Neuronal stem cell (in vitro differentiated cells): ENCODE results near the gene APBB2.

Source experiments
- DNase-seq: peaks from one replicate; pipeline ENCODE4 v3.0.0-alpha.2; 2013; ENCODE audit warnings: low spot score
- H2AFZ ChIP-seq: one replicate; pipeline ENCODE4 v1.6.1; 2013; ENCODE audit warnings: mild to moderate bottlenecking, low read length, inconsistent platforms
- H2AK5ac ChIP-seq: 2 replicates; pipeline ENCODE4 v1.6.1; 2013; ENCODE audit warnings: low read depth, mild to moderate bottlenecking, inconsistent platforms, low read length, moderate library complexity, mixed read lengths
- H2BK120ac ChIP-seq: 2 replicates; pipeline ENCODE4 v1.6.1; 2013; ENCODE audit warnings: low read depth, mild to moderate bottlenecking, inconsistent platforms, low read length, moderate library complexity, mixed read lengths
- H2BK12ac ChIP-seq: one replicate; pipeline ENCODE4 v1.6.1; 2013; ENCODE audit warnings: low read length, inconsistent platforms
- H2BK15ac ChIP-seq: 2 replicates; pipeline ENCODE4 v1.6.1; 2013; ENCODE audit warnings: mild to moderate bottlenecking, low read length, inconsistent platforms, mixed read lengths
- H2BK5ac ChIP-seq: one replicate; pipeline ENCODE4 v1.6.1; 2013; ENCODE audit warnings: inconsistent platforms, mild to moderate bottlenecking, low read length, moderate library complexity
- H3K14ac ChIP-seq: one replicate; pipeline ENCODE4 v1.6.1; 2013; ENCODE audit warnings: low read length, inconsistent platforms
- H3K18ac ChIP-seq: 2 replicates; pipeline ENCODE4 v1.6.1; 2013; ENCODE audit warnings: low read length, inconsistent platforms
- H3K23ac ChIP-seq: 2 replicates; pipeline ENCODE4 v1.6.1; 2013; ENCODE audit warnings: low read depth, mild to moderate bottlenecking, mixed read lengths, low read length, inconsistent platforms; ENCODE audit not compliant: poor library complexity
- H3K27ac ChIP-seq: replicated peaks from 3 replicates; pipeline ENCODE4 v1.5.1; 2013; ENCODE audit warnings: low read length, inconsistent platforms
- H3K27me3 ChIP-seq, 3 experiments: 2 replicates each; pipeline ENCODE4 v1.6.1; 2013; ENCODE audit warnings: low read length in 3 of 3, mild to moderate bottlenecking in 2 of 3, inconsistent platforms in 1 of 3, low read depth in 1 of 3, mixed read lengths in 1 of 3, moderate library complexity in 1 of 3; ENCODE audit not compliant: control insufficient read depth in 3 of 3, insufficient read depth in 3 of 3
- H3K36me3 ChIP-seq, 2 donors: replicated peaks in 1 of 2; 2 replicates each; pipeline ENCODE4 v1.6.1; 2013; ENCODE audit warnings: low read length in 2 of 2; ENCODE audit not compliant: control insufficient read depth in 2 of 2, insufficient read depth in 2 of 2
- H3K4ac ChIP-seq: 2 replicates; pipeline ENCODE4 v1.6.1; 2013; ENCODE audit warnings: inconsistent platforms, mild to moderate bottlenecking, low read length, moderate library complexity
- H3K4me1 ChIP-seq, 2 donors: 1 replicate in 1 of 2; 2 replicates in 1 of 2; pipeline ENCODE4 v1.6.1; 2013; ENCODE audit warnings: low read length in 2 of 2, low read depth in 1 of 2; ENCODE audit not compliant: control insufficient read depth in 2 of 2, insufficient read depth in 1 of 2
- H3K4me2 ChIP-seq: one replicate; pipeline ENCODE4 v1.6.1; 2013; ENCODE audit warnings: mild to moderate bottlenecking, low read length, inconsistent platforms; ENCODE audit not compliant: insufficient read depth, poor library complexity, severe bottlenecking
- H3K4me3 ChIP-seq, 2 donors: 2 replicates each; pipeline ENCODE4 v1.5.1; 2013; ENCODE audit warnings: low read length in 2 of 2, mild to moderate bottlenecking in 2 of 2, inconsistent platforms in 1 of 2, moderate library complexity in 1 of 2
- H3K79me1 ChIP-seq: one replicate; pipeline ENCODE4 v1.6.1; 2013; ENCODE audit warnings: low read depth, mild to moderate bottlenecking, inconsistent platforms, low read length, moderate library complexity
- H3K9ac ChIP-seq: one replicate; pipeline ENCODE4 v1.6.1; 2013; ENCODE audit warnings: mild to moderate bottlenecking, low read depth, low read length, inconsistent platforms; ENCODE audit not compliant: poor library complexity
- H3K9me3 ChIP-seq, 2 donors: replicated peaks in 1 of 2; 2 replicates each; pipeline versions ENCODE3 to v1.6.1; 2013; ENCODE audit warnings: low read length in 2 of 2, mild to moderate bottlenecking in 2 of 2, inconsistent platforms in 1 of 2, low read depth in 1 of 2, mixed read lengths in 1 of 2, moderate library complexity in 1 of 2; ENCODE audit not compliant: control insufficient read depth in 2 of 2, insufficient read depth in 1 of 2
- H4K8ac ChIP-seq: one replicate; pipeline ENCODE4 v1.6.1; 2013; ENCODE audit warnings: low read depth, mild to moderate bottlenecking, inconsistent platforms, low read length, moderate library complexity
- H4K91ac ChIP-seq: one replicate; pipeline ENCODE4 v1.6.1; 2013; ENCODE audit warnings: low read length, low read depth, mild to moderate bottlenecking, inconsistent platforms; ENCODE audit not compliant: poor library complexity
- WGBS, 2 donors: extraction: QIAGEN DNeasy Blood & Tissue Kit; methylation state at CpG; one replicate each; pipeline ENCODE4 v1.1.7; 2013; ENCODE audit warnings: missing lambda C conversion rate in 2 of 2, mixed read lengths in 1 of 2; ENCODE audit not compliant: insufficient read length in 2 of 2, insufficient replicate concordance in 1 of 2; ENCODE audit errors: extremely low coverage in 2 of 2; 5-methylcytosine and 5-hydroxymethylcytosine counted together

The APBB2 gene

DNA sequence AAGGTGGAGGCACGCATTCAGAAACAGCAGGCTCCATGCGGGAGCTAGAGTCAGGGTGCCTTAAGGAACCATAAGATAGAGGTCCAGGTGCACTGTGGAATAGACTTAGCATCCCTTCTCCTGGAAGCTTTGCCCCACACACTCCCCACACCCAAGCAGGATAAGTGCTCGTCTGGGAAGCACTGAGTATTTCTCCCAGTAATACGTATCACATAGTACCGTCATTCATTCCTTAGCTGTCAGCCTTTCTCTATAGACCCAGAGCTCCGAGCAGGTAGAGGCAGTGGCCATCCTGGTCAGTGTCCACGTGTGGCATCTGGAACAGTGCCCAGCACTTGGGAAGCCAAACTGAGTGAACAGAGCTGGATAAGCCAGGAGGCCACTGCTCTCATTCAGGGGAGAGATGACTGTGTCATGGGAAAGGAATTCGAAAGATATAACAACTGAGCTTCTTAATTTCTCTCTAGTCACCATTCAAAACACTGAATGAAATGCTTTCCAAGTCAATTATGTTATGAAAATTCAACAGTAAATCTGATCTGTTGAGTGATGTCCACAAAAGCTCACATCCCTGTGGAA is 9.9 kb downstream of the APBB2 start:
- Histone ChIP-seq H2BK12ac (no peak overlapping the region), H3K36me3 (no peaks in the 10 kb centered on the region), H4K8ac (no peak overlapping the region), H3K23ac (peak overlapping the region; percentile 5), H2AK5ac (no peak overlapping the region), H2AFZ (no peak overlapping the region), H3K4me2 (no peak overlapping the region), H2BK120ac (no peak overlapping the region), H4K91ac (no peak overlapping the region), H3K4me1 (peaks cover 0 to 9% of the 10 kb centered on the region in 2 donors), H3K4me3 (no peak overlapping the region), H3K9ac (no peak overlapping the region), H3K9me3 (no peaks in the 10 kb centered on the region), H3K27ac (no peak overlapping the region), H3K18ac (no peak overlapping the region), H3K79me1 (no peaks in the 10 kb centered on the region), H3K27me3 (peaks cover 0 to 54% (median 0%) of the 10 kb centered on the region in 3 experiments), H3K14ac (no peak overlapping the region), H2BK15ac (no peak overlapping the region), H2BK5ac (no peak overlapping the region), H3K4ac (no peak overlapping the region)
- WGBS, 2 donors, result no CpG with 5 or more reads among the region's 8 CpGs
- no peak for DNase-seq

DNA sequence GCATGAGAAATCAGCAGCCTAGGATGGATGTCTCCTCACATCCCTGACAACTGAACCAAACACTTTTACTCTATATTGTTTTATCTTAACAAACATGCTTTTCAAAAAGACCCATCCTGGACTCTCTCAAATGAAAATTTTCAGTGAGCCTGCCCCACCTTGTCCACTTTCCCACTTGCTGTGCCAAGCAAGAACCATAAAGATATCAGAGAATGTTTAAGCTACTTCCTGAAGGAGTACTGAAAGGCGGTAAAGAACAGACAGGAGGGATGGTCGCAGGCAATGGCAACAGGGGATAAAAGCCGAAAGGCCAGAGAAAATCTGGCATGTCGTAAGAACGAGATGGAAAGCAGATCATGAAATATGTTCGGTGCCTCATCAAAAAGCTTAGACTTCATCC is 10.5 kb downstream of the APBB2 start:
- Histone ChIP-seq H3K27ac (no peak overlapping the region), H3K4ac (no peak overlapping the region), H3K4me2 (no peak overlapping the region), H3K14ac (no peak overlapping the region), H3K4me1 (peaks cover 0 to 9% of the 10 kb centered on the region in 2 donors), H2AFZ (no peak overlapping the region), H3K4me3 (no peak overlapping the region), H3K36me3 (no peaks in the 10 kb centered on the region), H2BK5ac (no peak overlapping the region), H3K9me3 (no peaks in the 10 kb centered on the region), H3K79me1 (no peaks in the 10 kb centered on the region), H3K23ac (no peak overlapping the region), H2AK5ac (no peak overlapping the region), H3K9ac (no peak overlapping the region), H3K18ac (no peak overlapping the region), H4K8ac (no peak overlapping the region), H2BK15ac (no peak overlapping the region), H2BK120ac (no peak overlapping the region), H4K91ac (no peak overlapping the region), H3K27me3 (peaks cover 0 to 50% (median 0%) of the 10 kb centered on the region in 3 experiments), H2BK12ac (no peak overlapping the region)
- WGBS, 2 donors, result no CpG with 5 or more reads among the region's 6 CpGs
- DNase-seq, result no peak

DNA sequence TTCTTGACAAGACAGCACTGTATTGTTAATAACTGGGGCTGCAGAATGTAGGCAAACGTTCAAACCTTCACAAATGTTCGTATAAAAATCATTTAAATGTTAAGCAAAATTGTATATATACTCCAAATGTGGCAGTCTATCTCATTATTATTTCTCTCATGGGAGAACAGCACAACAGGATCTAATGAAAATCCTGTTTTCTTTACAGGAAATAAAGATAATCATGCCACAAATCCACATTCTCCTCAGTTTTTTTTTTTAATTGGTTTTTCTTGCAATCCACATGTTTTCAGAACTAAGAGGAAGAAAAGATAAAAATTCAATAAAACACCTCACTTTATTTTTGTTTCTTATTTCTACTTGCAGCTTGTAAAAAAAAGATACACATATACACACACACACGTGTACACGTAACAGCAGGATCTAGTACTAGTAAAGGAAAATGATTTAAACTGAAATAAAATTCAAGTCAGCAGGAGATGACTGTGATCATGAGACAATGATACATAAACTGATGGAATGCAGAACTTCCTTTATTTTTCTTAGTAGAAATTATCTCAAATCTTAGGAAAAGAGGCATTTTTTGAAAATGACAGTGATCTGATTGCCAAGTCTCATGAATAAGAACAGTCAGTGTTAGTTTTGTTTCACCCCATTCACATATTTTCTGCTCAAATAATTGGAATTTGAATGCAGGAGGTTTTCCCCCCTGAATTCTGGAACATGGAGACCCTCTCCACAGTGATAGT is 11.3 kb downstream of the APBB2 start:
- Histone ChIP-seq H3K14ac (no peak overlapping the region), H2BK120ac (no peak overlapping the region), H3K9me3 (no peaks in the 10 kb centered on the region), H2BK12ac (no peak overlapping the region), H3K4me2 (no peak overlapping the region), H3K4me3 (no peak overlapping the region), H3K4ac (no peak overlapping the region), H3K27me3 (peaks cover 0 to 48% (median 0%) of the 10 kb centered on the region in 3 experiments), H3K79me1 (no peaks in the 10 kb centered on the region), H2BK5ac (no peak overlapping the region), H2AFZ (no peak overlapping the region), H3K4me1 (peaks cover 0 to 9% of the 10 kb centered on the region in 2 donors), H2AK5ac (no peak overlapping the region), H3K9ac (no peak overlapping the region), H3K18ac (no peak overlapping the region), H3K23ac (no peak overlapping the region), H4K91ac (no peak overlapping the region), H2BK15ac (no peak overlapping the region), H3K27ac (no peak overlapping the region), H4K8ac (no peak overlapping the region), H3K36me3 (no peaks in the 10 kb centered on the region)
- no peak for DNase-seq
- whole genome bisulfite sequencing, 2 donors, result no CpG with 5 or more reads among the region's 4 CpGs

DNA sequence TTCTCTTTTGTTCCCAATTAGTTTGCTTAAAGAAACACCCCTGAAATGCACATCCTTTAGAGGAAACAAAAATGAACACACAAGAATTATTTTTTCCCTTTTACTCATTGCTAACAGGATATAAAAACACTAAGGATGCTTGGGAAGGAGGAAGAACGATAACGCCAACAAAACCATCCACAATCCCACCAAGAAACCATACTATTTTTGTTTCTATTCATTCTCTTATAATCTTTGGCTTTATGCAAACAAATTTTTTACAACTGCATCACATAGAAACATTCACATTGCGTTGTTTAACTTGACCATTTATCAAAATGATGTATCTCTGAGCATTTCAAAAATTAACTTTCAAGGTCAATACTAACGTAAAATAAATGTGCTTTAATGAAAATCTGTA is 12.0 kb downstream of the APBB2 start:
- no peak overlapping the region for H3K9ac ChIP-seq
- no peaks in the 10 kb centered on the region for H3K36me3 ChIP-seq
- peaks cover 0 to 50% (median 0%) of the 10 kb centered on the region in 3 experiments for H3K27me3 ChIP-seq
- H2BK15ac ChIP-seq, result no peak overlapping the region
- H4K91ac ChIP-seq, result no peak overlapping the region
- no peak overlapping the region for H3K18ac ChIP-seq
- no peak overlapping the region for H2BK120ac ChIP-seq
- no peak overlapping the region for H4K8ac ChIP-seq
- WGBS, 2 donors, result no CpG with 5 or more reads among the region's 4 CpGs
- no peak overlapping the region for H3K23ac ChIP-seq
- H3K4me2 ChIP-seq, result no peak overlapping the region
- no peak overlapping the region for H2BK5ac ChIP-seq
- DNase-seq, result no peak
- no peak overlapping the region for H3K4me3 ChIP-seq
- H3K79me1 ChIP-seq, result no peaks in the 10 kb centered on the region
- H3K9me3 ChIP-seq, result no peaks in the 10 kb centered on the region
- no peak overlapping the region for H2BK12ac ChIP-seq
- no peak overlapping the region for H2AFZ ChIP-seq
- no peak overlapping the region for H3K14ac ChIP-seq
- H2AK5ac ChIP-seq, result no peak overlapping the region
- H3K27ac ChIP-seq, result no peak overlapping the region
- peaks cover 0 to 9% of the 10 kb centered on the region in 2 donors for H3K4me1 ChIP-seq
- no peak overlapping the region for H3K4ac ChIP-seq
